HCT116 (cell line): ENCODE results near the gene CYSRT1. TPM values are rescaled to one million over a fixed set of nuclear protein-coding genes. Genes with fewer than 3 reads are reported as not detected.
A peak's percentile ranks its signal among the peaks of the same experiment; 100 is the strongest.

ENCODE experiments used
- ATAC-seq: fragments of 200-7000 bp; cut with Tn5 transposase; 2 replicates; pipeline ENCODE4 v1.9.1; 2020; ENCODE audit warnings: mild to moderate bottlenecking, moderate library complexity
- BruUV-seq: library from RNA; stranded (reverse); fragments of 400-500 nt; replicated peaks from 2 replicates; lab custom pipeline; 2021; lab: Mats Ljungman, UMichigan
- CTCF ChIA-PET: fragments of 300-600 bp; sonication (Branson Sonifier 250); formaldehyde crosslinking; loops from one replicate; lab custom pipeline; 2021; ENCODE audit warnings: antibody characterized with exemption; lab: Charles Lee
- POLR2A ChIA-PET: fragments of 300-600, 350-600 bp; sonication (Branson Sonifier 250); formaldehyde crosslinking; loops from one replicate; lab custom pipeline; 2021; ENCODE audit warnings: antibody characterized with exemption; lab: Charles Lee
- RAD21 ChIA-PET, 2 experiments: fragments of 300-600 bp; sonication (Branson Sonifier 250); formaldehyde crosslinking; loops; one replicate each; lab custom pipeline; 2023; ENCODE audit warnings: low total read pairs in 2 of 2; ENCODE audit not compliant: uncharacterized antibody in 2 of 2, unreplicated experiment in 2 of 2, low non-redundant PET in 1 of 2; lab: Charles Lee
- DNase-seq: peaks from one replicate; pipeline ENCODE4 v3.0.0-alpha.2; 2010; ENCODE audit warnings: low read depth, low spot score
- H2AFZ ChIP-seq: fragments of 200-600 bp; shearing (Covaris generic), sonication (generic); 2 replicates; pipeline ENCODE4 v1.6.1; 2017; ENCODE audit warnings: low read depth, mixed run types, mixed read lengths, antibody characterized with exemption, low read length; ENCODE audit not compliant: poor library complexity, severe bottlenecking
- H3K27ac ChIP-seq: 2 replicates; pipeline ENCODE4 v1.5.1; 2012; ENCODE audit warnings: low read depth, low read length
- H3K27me3 ChIP-seq: fragments of 200-600 bp; sonication (generic); 2 replicates; pipeline ENCODE4 v1.6.1; 2016; ENCODE audit warnings: mixed run types, low read length, mixed read lengths; ENCODE audit not compliant: insufficient read depth
- H3K36me3 ChIP-seq, 2 experiments: fragments of 200-500 bp in 1 of 2; fragments of 200-600 bp in 1 of 2; sonication (Bioruptor generic) in 1 of 2; sonication (generic) in 1 of 2; 2 replicates each; pipeline versions ENCODE4 v1.5.1 to v1.6.1; 2014 to 2016; ENCODE audit warnings: low read length in 2 of 2, inconsistent platforms in 1 of 2, mixed read lengths in 1 of 2, mixed run types in 1 of 2; ENCODE audit not compliant: insufficient read depth in 2 of 2, control insufficient read depth in 1 of 2
- H3K4me1 ChIP-seq, 2 experiments: fragments of 200-600 bp in 1 of 2; sonication (generic) in 1 of 2; 2 replicates each; pipeline versions ENCODE4 v1.5.1 to v1.6.1; 2012 to 2017; ENCODE audit warnings: low read length in 2 of 2, inconsistent platforms in 1 of 2, mild to moderate bottlenecking in 1 of 2, mixed read lengths in 1 of 2, mixed run types in 1 of 2, moderate library complexity in 1 of 2; ENCODE audit not compliant: insufficient read depth in 2 of 2, control insufficient read depth in 1 of 2
- H3K4me2 ChIP-seq: fragments of 200-600 bp; sonication (generic); 2 replicates; pipeline ENCODE4 v1.6.1; 2017; ENCODE audit warnings: mixed run types, low read length, mixed read lengths
- H3K4me3 ChIP-seq, 2 experiments: fragments of 200-600 bp in 1 of 2; sonication (generic) in 1 of 2; replicated peaks in 1 of 2; 2 replicates each; pipeline ENCODE4 v1.5.1; 2011 to 2016; ENCODE audit warnings: low read length in 2 of 2, control low read depth in 1 of 2, low read depth in 1 of 2, mild to moderate bottlenecking in 1 of 2, mixed read lengths in 1 of 2, mixed run types in 1 of 2
- H3K79me2 ChIP-seq: fragments of 200-600 bp; sonication (generic); 2 replicates; pipeline ENCODE4 v1.6.1; 2017; ENCODE audit warnings: mild to moderate bottlenecking, mixed run types, low read length, moderate library complexity, mixed read lengths; ENCODE audit not compliant: insufficient read depth
- H3K9ac ChIP-seq: fragments of 200-600 bp; sonication (generic); 2 replicates; pipeline ENCODE4 v1.6.1; 2016; ENCODE audit warnings: low read length, mixed read lengths
- H3K9me2 ChIP-seq: fragments of 200-600 bp; sonication (generic), shearing (Covaris generic); 2 replicates; pipeline ENCODE4 v1.6.1; 2017; ENCODE audit warnings: mixed run types, mild to moderate bottlenecking, moderate library complexity; ENCODE audit not compliant: insufficient read depth
- H3K9me3 ChIP-seq, 2 experiments: fragments of 200-500 bp in 1 of 2; fragments of 200-600 bp in 1 of 2; sonication (Bioruptor generic) in 1 of 2; sonication (generic) in 1 of 2; 2 replicates each; pipeline ENCODE4 v1.6.1; 2014 to 2017; ENCODE audit warnings: low read length in 2 of 2, mixed read lengths in 2 of 2, inconsistent platforms in 1 of 2, low read depth in 1 of 2, mild to moderate bottlenecking in 1 of 2, mixed run types in 1 of 2, moderate library complexity in 1 of 2; ENCODE audit not compliant: control insufficient read depth in 1 of 2, insufficient read depth in 1 of 2
- H4K20me1 ChIP-seq: fragments of 200-600 bp; sonication (generic), shearing (Covaris generic); 2 replicates; pipeline ENCODE4 v1.6.1; 2017; ENCODE audit warnings: mixed run types, mild to moderate bottlenecking, moderate library complexity; ENCODE audit not compliant: insufficient read depth
- EZH2phosphoT487 ChIP-seq: fragments of 200-600 bp; IDR thresholded peaks from 2 replicates; pipeline ENCODE4 v1.6.1; 2018; ENCODE audit warnings: antibody characterized with exemption, borderline replicate concordance
- POLR2AphosphoS5 ChIP-seq: IDR thresholded peaks from 2 replicates; pipeline ENCODE4 v1.6.1; 2011; ENCODE audit warnings: mild to moderate bottlenecking, low read depth, low read length, moderate library complexity
- intact Hi-C: fragments of 100-400 bp; cut with micrococcal nuclease; formaldehyde crosslinking; loops from 2 replicates; pipeline ENCODE4 v1.10.0; 2022
- total RNA-seq: library from RNA; stranded (reverse); gene quantifications from one replicate; pipeline ENCODE4 v1.2.1, GENCODE V29; 2021; ENCODE audit not compliant: unreplicated experiment
- TF ChIP-seq, protein P1 (sequence below), 3 experiments: fragments of 200-600 bp in 1 of 3; sonication (generic) in 1 of 3; IDR thresholded peaks in 2 of 3; conservative IDR thresholded peaks in 1 of 3; 2 replicates each; pipeline ENCODE4 v1.5.1; 2012 to 2017; ENCODE audit warnings: low read depth in 2 of 3, low read length in 2 of 3, antibody characterized with exemption in 1 of 3, borderline replicate concordance in 1 of 3, control low read depth in 1 of 3, mild to moderate bottlenecking in 1 of 3, mixed read lengths in 1 of 3, mixed run types in 1 of 3, moderate library complexity in 1 of 3; ENCODE audit not compliant: insufficient read depth in 1 of 3

CYSRT1 gene
- total RNA-seq, 1 experiment from 2014 or later = 4.3 TPM

DNA sequence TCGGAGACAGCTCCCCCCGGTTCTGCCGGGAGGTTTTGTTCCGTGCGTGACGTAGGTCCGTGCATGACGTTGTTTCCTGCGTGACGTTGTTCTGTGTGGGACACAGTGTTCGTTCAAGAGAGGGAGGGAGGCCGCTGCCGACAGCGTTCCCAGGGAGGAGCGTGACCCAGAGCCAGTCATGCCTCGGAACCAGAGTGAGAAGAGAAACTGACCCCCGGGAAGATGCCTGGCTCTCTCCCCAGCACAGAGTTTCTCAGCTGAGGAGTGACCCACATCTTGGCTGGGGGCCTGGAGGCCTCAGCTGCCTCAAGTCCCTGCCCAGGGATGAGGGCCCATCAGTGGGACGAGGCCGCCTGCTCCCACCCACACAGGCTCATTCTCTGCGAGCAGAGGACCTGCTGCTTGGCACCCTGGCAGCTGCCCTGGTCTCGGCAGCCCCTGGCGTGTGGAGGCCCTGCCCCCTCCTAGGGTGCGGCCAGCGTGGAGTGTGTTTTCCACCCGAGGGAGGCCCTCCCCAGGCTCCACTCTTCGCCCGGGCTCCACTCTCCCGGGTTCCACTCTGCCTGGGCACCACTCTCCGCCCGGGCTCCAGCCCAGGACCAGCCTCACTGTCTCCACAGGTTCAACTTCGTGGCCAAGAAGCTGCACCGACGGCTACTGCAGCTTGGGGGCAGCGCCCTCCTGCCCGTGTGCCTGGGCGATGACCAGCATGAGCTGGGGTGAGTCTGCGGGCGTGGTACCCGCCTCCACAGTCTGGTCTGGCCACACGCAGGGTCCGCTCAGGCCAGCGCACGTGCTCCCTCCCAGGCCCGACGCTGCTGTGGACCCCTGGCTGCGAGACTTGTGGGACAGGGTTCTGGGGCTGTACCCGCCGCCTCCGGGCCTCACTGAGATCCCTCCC is 11.6 kb upstream of the CYSRT1 start:
- Histone ChIP-seq H3K4me1 (peaks cover 19 to 32% of the 10 kb centered on the region in 2 experiments), H3K27me3 (no peaks in the 10 kb centered on the region), H3K9me3 (no peaks in the 10 kb centered on the region), H3K36me3 (peaks cover 0 to 7% of the 10 kb centered on the region in 2 experiments; a peak in 1 of 4 replicates), H3K79me2 (no peaks in the 10 kb centered on the region), H2AFZ (no peak overlapping the region), H3K9me2 (no peaks in the 10 kb centered on the region), H3K9ac (no peak overlapping the region), H3K4me3 (no peak overlapping the region), H3K27ac (peak overlapping the region; percentile 45; the same call in 1 of the 2 replicates), H3K4me2 (no peak overlapping the region), H4K20me1 (no peaks in the 10 kb centered on the region)
- ChIA-PET POLR2A (interaction anchor here (0.9 to 1.5 kb wide), 5 partner anchors 10 to 50 kb away, joined by 3 to 4 read pairs (median 3); partner anchors contain the start of gene CYSRT1), CTCF (interaction anchor here (0.7 to 2.4 kb wide), 6 partner anchors 9 to 49 kb away, joined by 3 to 16 read pairs (median 5); partner anchors contain the start of genes RNF208 and RNF224), RAD21 (interaction anchor here (0.7 to 0.8 kb wide), 2 partner anchors 14 kb away, joined by 3 to 4 read pairs; partner anchors contain the start of gene RNF224 (in 2 of the 2))
- intact Hi-C loops = no loop called here
- no peak for TF ChIP-seq EZH2phosphoT487
- TF ChIP-seq, protein P1, sequence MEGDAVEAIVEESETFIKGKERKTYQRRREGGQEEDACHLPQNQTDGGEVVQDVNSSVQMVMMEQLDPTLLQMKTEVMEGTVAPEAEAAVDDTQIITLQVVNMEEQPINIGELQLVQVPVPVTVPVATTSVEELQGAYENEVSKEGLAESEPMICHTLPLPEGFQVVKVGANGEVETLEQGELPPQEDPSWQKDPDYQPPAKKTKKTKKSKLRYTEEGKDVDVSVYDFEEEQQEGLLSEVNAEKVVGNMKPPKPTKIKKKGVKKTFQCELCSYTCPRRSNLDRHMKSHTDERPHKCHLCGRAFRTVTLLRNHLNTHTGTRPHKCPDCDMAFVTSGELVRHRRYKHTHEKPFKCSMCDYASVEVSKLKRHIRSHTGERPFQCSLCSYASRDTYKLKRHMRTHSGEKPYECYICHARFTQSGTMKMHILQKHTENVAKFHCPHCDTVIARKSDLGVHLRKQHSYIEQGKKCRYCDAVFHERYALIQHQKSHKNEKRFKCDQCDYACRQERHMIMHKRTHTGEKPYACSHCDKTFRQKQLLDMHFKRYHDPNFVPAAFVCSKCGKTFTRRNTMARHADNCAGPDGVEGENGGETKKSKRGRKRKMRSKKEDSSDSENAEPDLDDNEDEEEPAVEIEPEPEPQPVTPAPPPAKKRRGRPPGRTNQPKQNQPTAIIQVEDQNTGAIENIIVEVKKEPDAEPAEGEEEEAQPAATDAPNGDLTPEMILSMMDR (IDR thresholded peaks at IDR 0.05 in 2 of 3, conservative IDR thresholded peaks at IDR 0.05 in 1 of 3; ENCODE audit: borderline replicate concordance in 1 of 3, insufficient read depth in 1 of 3, low read depth in 2 of 3, low read length in 2 of 3) = peak in 2 of 3 experiments; percentile 63; a peak in 4 of 6 replicates
- no TSS peak for BruUV-seq
- ATAC-seq = peak; percentile 33
- DNase-seq = no peak

DNA sequence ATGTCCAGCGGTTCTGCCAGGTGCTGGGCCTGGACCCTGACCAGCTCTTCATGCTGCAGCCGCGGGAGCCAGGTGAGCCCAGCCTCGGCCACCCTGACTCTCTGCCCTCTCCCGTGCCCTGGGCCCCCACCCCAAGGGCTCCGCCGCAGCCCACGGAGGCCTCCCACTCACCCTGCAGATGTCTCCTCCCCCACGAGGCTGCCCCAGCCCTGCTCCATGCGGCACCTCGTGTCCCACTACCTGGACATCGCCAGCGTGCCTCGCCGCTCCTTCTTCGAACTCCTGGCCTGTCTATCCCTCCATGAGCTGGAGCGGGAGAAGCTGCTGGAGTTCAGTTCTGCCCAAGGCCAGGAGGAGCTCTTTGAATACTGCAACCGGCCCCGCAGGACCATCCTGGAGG is 10.4 kb upstream of the CYSRT1 start:
- no peak overlapping the region for H3K4me2 ChIP-seq
- no peaks in the 10 kb centered on the region for H3K79me2 ChIP-seq
- H2AFZ ChIP-seq = no peak overlapping the region
- H3K4me3 ChIP-seq = no peak overlapping the region
- no peak overlapping the region for H3K9ac ChIP-seq
- H3K36me3 ChIP-seq = peaks cover 0 to 6% of the 10 kb centered on the region in 2 experiments; a peak in 1 of 4 replicates
- no TSS peak for BruUV-seq
- DNase-seq (no peak), ATAC-seq (no peak)
- ChIA-PET CTCF (interaction anchor here (2.4 kb wide), 1 partner anchor 8 kb away, joined by 16 read pairs; the partner anchor contains the start of gene RNF208), POLR2A (interaction anchor here (1.5 kb wide), 1 partner anchor 9 kb away, joined by 4 read pairs; no protein-coding TSS in a partner anchor), RAD21 (no interaction called here)
- H3K27me3 ChIP-seq = no peaks in the 10 kb centered on the region
- H3K4me1 ChIP-seq = peaks cover 28 to 44% of the 10 kb centered on the region in 2 experiments
- TF ChIP-seq POLR2AphosphoS5 = no peak
- no peaks in the 10 kb centered on the region for H3K9me2 ChIP-seq
- no peaks in the 10 kb centered on the region for H4K20me1 ChIP-seq
- H3K9me3 ChIP-seq = no peaks in the 10 kb centered on the region
- intact Hi-C loops = no loop called here
- peak overlapping the region; percentile 22; the same call in 1 of the 2 replicates for H3K27ac ChIP-seq
